ENCODE data around the gene HYLS1. TPM values are rescaled to one million over a fixed set of nuclear protein-coding genes. Genes with fewer than 3 reads are reported as not detected.

The HYLS1 gene
- total RNA-seq, 1 donor = 2.7 TPM

DNA sequence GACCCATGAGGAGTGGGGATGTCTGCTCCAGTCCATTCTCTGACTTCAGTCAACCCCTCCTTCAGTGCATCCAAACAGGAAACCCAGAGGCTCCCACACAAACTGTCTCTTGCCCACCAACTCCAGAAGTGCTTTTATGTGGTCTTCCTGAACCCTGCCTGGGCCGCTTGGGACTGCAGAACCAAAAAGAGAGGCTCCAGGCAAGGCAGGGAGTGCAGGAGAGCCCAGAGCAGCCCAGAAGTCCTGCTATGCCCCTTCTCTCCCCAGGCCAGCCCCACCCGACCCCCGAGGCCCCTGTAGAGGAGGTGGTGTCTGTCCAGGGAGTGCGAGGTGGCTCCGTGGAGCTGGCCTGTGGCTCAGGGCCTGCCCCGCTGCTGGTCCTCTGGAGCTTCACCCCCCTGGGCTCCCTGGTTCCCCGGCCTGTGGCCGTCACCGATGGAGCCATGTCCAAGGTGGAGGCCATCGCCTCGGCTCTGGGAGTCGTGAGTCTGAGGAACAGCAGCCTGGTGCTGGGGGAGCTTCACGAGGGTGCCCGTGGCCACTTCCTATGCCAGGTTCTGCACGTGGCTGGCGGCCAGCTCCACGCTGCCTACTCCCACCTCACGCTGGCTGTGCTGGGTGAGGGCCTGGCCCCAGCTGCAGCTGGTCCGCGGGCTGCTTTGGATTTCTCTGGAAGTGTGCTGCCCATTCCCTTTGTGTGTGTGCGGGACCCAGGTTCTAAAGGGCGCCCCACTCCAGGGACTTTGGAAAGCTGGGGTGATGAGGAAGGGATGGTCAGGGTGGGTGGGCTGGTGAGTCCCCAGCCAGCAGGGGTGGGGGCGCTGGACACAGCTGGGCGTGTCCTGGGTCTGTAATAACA lies 60.2 kb downstream of the HYLS1 start:
- Histone ChIP-seq H3K27me3 (ENCODE audit: insufficient read depth, low read length) (no peaks in the 10 kb centered on the region), H3K4me1 (ENCODE audit: insufficient read depth, low read length) (no peaks in the 10 kb centered on the region)

DNA sequence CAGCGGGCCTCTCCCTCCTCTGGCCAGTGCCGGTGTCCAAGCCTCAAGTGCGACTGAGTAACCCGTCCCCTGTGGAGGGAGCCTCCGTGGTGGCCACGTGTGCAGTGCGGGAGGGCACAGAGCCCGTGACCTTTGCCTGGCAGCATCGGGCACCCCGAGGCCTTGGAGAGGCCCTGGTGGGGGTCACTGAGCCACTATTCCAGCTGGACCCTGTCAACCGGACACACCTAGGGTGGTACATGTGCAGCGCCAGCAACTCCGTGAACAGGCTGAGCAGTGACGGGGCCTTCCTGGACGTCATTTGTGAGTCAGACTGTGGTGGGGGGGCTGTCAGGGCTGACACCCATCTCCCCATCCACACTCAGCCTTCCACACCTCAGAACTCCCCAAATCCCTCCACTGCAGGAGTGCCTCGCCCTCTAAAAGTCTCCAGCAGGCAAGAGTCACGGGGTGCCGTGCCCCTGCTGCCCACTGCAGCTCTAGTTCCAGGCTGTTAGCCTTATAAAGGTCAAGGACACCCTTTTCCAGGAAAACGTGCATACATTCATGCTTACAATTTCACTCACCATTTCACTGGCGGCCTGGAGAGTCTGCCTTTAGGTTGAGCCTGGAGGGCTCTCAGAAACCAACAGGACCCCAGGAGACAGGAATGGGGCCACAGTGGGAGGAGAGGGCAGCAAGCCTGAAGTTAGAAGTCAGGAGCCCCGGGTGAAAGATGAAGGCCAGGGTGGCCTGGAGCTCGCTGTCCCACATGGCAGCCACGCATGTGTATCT lies 61.0 kb downstream of the HYLS1 start:
- H3K4me1 ChIP-seq (ENCODE audit: insufficient read depth, low read length) = no peaks in the 10 kb centered on the region
- H3K27me3 ChIP-seq (ENCODE audit: insufficient read depth, low read length) = no peaks in the 10 kb centered on the region
- H3K4me3 ChIP-seq (ENCODE audit: low read length) = no peak overlapping the region
- H3K9me3 ChIP-seq (ENCODE audit: low read depth, low read length) = no peaks in the 10 kb centered on the region

More for the DNA sequence above, 60.2 kb downstream of the HYLS1 start:
- Histone ChIP-seq H3K4me3 (ENCODE audit: low read length) (no peak overlapping the region), H3K9me3 (ENCODE audit: low read depth, low read length) (no peaks in the 10 kb centered on the region)

DNA sequence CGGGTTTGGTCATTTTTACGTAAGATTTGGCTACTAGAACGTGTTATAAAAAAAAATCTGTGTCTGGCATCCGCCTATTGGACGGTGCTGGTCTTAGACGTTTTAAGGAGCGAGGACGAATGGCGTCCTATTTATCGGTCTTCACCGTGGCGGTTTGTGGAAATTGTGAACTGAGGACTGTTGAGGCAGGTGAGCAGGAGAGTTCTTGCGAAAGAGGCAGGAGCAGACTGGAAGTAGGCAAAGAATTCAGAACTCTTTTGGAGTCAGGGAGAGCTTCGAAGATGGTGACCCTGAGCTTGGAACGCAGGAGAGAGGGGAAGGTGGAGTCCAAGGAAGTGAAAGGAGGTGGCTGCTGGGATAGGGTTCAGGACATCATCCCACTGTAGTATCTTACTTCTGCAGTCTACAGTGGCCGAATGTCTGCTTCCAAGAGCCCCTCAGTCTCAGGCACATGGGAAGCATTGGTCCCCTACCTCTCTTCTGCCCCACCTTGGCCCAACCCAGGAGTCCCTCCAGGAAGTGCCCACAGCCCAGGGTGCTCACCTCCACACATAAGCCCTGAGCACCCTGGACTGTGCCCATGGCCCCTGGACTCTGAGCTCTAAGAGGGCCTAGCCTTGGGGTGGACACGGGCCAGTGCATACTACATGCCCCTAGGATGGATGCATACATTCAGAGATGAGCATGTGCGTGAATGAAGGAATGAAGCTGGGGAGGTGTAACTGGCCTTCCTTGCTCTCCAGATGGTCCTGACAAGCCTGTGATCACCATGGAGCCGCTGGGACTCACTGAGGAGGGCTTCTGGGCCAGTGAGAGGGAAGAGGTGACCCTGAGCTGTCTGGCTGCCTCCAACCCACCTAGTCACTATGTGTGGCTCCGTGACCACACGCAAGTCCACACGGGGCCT lies 62.1 kb downstream of the HYLS1 start:
- Histone ChIP-seq H3K27me3 (ENCODE audit: insufficient read depth, low read length) (no peaks in the 10 kb centered on the region), H3K4me1 (ENCODE audit: insufficient read depth, low read length) (no peaks in the 10 kb centered on the region), H3K4me3 (ENCODE audit: low read length) (no peak overlapping the region), H3K9me3 (ENCODE audit: low read depth, low read length) (no peaks in the 10 kb centered on the region)

DNA sequence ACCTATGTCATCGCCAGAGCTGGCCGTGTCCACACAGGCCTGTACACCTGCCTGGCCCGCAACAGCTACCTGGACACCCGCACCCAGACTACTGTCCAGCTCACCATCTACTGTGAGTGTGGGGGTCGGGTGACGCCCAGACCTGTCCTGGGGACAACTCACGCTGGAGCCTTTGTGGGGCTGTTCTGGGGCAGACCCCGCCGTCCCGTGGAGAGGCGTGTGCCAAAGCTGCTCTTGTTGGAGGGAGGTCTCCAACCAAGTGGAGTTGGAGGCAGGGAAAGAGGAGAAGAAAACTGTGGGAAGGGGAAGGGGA lies 62.7 kb downstream of the HYLS1 start:
- Histone ChIP-seq H3K4me3 (ENCODE audit: low read length) (no peak overlapping the region), H3K4me1 (ENCODE audit: insufficient read depth, low read length) (no peaks in the 10 kb centered on the region), H3K27me3 (ENCODE audit: insufficient read depth, low read length) (no peaks in the 10 kb centered on the region), H3K9me3 (ENCODE audit: low read depth, low read length) (no peaks in the 10 kb centered on the region)

Other genes starting within 250 kb of the HYLS1 start
- gene ACRV1, start 206.8 kb upstream of the HYLS1 start, total RNA-seq = not detected
- not detected for gene PATE1, start 141.4 kb upstream of the HYLS1 start, total RNA-seq
- not detected for gene PATE2, start 108.8 kb upstream of the HYLS1 start, total RNA-seq
- not detected for gene PATE3, start 99.5 kb upstream of the HYLS1 start, total RNA-seq
- not detected for gene PATE4, start 54.4 kb upstream of the HYLS1 start, total RNA-seq
- gene PUS3, start 15.5 kb downstream of the HYLS1 start, total RNA-seq = 5.8 TPM
- gene DDX25, start 16.8 kb downstream of the HYLS1 start, total RNA-seq = 0.10 TPM
- not detected for gene VSIG10L2, start 58.4 kb downstream of the HYLS1 start, total RNA-seq
- 1.2 TPM for gene CDON, start 175.2 kb downstream of the HYLS1 start, total RNA-seq

All from mononuclear cell (primary cell).